ENCODE data around the gene NEDD4L.

The NEDD4L gene

DNA sequence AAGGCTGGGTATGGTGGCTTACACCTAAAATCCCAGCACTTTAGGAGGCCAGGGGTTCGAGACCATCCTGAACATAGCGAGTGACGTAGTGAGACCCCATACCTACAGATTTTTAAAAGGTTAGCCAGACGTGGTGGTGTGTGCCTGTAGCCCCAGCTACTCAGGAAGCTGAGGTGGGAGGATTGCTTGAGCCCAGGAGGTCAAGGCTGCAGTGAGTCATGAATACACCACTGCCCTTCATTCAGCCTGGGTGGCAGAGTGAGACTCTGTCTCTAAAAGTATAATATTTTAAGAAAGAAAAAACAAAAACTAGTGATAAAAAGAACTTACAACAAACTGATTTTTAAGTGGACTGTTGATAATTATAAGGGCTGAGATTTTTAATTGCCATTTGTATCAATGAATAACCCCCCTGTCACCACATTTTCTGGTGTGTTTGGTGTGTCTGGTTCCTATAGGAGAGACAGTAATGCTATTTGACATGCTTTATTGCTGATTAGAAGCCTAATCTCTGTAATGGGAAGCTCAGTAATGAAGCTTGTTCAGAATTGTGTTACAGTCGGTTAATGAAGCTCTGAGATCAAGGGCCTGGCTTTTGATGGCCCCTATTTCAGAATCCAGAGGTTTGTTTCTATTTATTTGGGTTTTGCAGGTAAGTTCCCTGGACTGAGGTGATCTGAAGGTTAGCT is 147.0 kb downstream of the NEDD4L start:
- DNase-seq: no peak

GRCh38 chr18:58191626-58192025 is 147.6 kb downstream of the NEDD4L start:
- DNase-seq: no peak

GRCh38 chr18:58192519-58192918 is 148.5 kb downstream of the NEDD4L start:
- no peak for DNase-seq

- no peak for DNase-seq
Measured at GRCh38 chr18:58194028-58194427, 150.0 kb downstream of the NEDD4L start.

GRCh38 chr18:58195278-58195765 is 151.3 kb downstream of the NEDD4L start:
- no peak for DNase-seq

GRCh38 chr18:58196164-58196563 is 152.1 kb downstream of the NEDD4L start:
- DNase-seq: no peak

- no peak for DNase-seq
Measured at GRCh38 chr18:58196881-58197872, 153.2 kb downstream of the NEDD4L start.

GRCh38 chr18:58201268-58201667 is 157.2 kb downstream of the NEDD4L start:
- DNase-seq: no peak

GRCh38 chr18:58201733-58202730 is 158.0 kb downstream of the NEDD4L start:
- DNase-seq: no peak

DNA sequence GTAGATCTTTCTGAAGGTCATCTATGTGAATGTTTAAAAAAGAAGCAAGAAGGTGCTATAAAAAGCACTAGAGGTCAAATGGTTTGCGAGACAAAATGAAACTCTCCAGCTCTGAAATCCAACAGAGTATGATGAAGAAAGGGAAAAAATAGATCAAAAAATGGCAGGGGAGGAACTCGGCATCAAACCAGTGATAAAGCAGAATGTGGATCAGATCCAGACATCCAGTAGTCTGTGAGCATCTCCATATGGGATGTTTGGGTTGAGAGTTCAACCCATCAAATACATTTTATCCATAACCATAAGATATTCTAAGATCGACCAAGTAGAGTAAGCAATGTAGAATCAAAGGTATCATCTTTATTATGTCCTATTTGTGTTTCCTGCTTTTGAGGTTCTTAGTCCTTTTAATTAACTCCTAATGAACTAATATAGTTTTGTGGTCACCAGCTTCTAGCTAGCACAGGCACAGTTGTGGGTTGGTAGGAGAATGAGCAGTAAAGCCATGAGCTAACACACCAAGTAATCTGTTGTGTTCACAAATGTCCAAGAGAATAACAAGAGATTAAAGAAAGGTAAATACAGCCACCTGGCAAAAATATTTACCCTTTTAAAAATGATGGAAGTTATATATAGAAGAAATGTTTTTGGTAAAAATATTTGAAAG is 160.9 kb downstream of the NEDD4L start:
- no peak for DNase-seq

DNA sequence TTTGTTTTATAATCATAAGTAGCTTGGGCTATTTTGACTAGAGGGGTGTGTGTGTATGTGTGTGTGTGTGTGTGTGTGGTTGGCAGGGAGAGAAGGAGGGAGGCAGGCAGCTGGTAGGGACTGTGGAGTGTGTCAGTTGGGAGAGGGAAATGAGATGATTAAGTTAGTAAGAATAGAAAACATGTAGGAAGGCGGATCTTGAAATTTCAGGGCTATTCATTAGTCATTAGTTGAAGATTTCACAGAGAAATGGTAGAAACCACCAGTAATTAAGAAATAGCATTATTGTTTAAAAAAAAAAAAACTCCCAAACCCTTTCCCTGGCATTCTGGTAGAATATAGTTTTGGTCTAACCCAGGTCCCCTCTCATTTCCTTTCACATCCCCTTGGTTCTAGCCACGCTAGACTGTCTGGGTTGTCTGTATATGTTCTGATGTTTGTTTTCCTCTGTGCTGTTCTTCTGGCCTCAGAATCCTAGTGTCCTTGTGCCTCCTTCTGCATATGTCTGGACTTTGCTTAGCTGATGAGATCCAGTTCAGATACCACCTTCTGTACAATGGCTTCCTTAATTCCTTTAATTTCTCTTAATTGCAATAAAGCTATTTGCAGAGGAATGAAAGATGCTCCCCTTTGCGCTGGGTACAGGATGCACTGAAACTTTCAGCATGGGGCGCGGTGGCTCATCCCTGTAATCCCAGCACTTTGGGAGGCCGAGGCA is 161.6 kb downstream of the NEDD4L start:
- no peak for DNase-seq

- DNase-seq: no peak
Measured at GRCh38 chr18:58207520-58208152, 163.6 kb downstream of the NEDD4L start.

DNA sequence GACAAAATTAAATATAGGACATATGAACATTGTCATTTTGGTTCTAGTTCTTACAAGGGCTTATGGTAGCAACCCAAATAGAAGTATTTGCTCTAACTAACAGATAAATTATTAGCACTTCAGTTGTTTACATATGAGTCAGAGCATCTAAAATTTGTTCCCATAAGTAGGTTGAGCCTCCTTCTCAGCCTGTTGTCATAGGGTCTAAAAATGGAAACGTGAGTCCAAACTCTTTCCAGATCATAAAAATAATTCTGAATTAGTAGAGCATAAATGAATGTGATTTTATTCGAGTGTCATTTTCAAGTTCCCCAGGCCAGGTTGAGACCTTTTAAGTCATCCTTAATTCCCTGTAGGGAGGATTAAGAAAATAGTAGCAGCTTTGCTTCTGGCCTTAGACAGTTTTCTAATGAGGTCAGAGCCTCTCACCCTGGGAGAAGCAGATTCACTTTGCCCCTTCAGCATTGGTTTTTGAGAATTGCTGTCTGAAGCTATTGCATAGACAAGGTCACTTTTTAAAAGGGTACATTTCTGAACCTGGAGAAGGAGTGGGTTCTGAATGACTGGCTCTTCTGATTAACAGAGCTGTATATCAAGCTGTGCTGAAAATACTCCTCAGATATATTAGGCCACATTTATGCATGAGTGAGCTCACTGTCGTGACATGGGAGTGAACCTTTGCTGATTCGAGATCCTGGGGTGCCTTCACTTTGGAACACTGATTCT is 164.3 kb downstream of the NEDD4L start:
- DNase-seq: no peak

DNA sequence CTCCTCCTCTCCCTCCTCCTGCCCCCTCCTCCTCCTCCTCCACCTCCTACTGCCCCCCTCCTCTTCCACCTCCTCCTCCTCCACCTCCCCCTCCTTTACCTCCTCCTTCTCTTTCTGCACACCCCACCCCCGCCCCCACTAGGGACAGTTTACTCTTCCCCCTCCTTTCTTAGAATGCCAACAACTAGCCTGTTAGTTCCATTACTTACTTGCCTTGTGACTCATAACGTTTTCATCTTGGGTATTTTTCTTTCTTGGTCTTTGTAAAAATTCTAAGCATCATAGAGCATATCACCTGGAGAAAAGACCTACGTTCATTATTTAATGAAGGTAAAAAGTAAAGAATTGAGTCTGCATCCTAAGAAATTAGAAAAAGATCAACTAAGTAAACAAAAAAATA is 165.3 kb downstream of the NEDD4L start:
- DNase-seq: no peak

DNA sequence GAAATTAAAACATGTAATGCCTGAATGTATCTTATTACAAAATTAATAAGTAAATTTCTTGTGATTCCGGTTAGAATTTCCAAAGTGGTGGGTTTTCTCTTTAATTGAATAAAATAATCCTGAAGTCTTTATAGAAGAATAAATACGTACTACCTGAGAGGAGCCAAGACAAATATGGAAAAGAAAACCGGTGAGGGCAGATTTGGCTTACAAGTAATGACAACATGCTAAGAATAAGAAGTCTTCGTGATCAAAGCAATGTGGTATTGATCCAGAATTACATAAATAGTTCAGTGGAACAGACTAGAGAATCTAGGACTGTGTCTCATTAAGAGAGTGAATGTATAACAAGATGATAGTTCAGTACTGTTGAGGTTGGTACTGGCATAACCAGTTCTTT is 167.5 kb downstream of the NEDD4L start:
- DNase-seq: no peak

DNA sequence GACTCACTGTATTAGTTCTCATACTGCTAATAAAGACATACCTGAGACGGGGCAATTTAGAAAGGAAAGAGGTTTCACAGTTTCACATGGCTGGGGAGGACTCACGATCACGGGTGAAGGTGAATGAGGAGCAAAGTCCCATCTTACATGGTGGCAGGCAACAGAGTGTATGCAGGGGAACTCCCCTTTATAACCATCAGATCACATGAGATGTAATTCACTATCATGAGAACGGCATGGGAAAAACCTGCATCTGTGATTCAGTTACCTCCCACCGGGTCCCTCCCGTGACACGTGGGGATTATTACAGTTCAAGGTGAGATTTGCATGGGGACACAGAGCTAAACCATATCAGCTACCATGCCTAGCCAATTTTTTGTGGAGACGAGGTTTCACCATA is 168.2 kb downstream of the NEDD4L start:
- DNase-seq: no peak

DNA sequence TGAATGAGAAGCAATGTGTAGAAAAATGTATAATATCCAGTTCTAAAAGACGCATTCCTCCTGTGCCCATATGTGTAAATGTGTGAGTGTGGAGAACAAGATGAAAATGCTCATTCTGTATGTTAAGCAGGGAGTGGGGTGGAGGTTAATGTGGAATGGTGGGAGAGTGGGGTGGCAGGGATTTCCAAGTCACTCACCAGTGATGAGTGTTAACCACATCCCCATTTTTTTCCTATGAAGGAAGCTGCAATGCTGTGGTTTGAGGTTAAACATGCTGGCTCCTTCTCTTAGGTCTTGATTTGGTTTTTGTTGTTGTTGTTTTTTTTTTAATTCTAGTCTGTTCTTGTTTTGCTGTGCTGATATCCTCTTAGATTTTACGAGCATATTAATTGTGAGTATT is 169.4 kb downstream of the NEDD4L start:
- DNase-seq: no peak

- DNase-seq: no peak
Measured at GRCh38 chr18:58215011-58215410, 171.0 kb downstream of the NEDD4L start.

DNA sequence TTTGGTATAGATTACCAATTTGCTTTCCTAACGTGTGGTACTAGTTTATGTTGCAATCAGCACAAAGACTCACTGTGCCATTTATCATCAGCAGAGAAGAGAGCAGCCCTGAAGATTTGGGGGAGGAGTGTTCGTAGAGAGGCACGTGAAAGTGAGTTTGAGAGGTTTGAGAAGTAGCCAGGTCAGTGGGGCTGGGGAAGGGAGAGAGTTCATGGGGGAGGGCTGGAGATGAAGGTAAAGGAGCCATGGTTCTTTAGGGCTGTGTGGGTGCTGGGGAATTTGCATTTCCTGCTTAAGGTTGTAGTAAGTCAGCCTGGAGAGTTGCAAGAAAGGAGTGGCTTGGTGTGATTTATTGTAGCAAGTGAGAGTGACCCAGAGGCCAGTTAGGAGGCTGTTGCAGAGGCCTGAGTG is 172.1 kb downstream of the NEDD4L start:
- no peak for DNase-seq

- no peak for DNase-seq
Measured at GRCh38 chr18:58217052-58217451, 173.0 kb downstream of the NEDD4L start.
